Embryonic facial prominence (tissue), 1 donor: ENCODE data around the gene PLCD3.

Experiments
- DNase-seq: peaks from one replicate; pipeline ENCODE4 v3.0.0-alpha.2; 2016; ENCODE audit errors: extremely low spot score

Gene PLCD3

DNA sequence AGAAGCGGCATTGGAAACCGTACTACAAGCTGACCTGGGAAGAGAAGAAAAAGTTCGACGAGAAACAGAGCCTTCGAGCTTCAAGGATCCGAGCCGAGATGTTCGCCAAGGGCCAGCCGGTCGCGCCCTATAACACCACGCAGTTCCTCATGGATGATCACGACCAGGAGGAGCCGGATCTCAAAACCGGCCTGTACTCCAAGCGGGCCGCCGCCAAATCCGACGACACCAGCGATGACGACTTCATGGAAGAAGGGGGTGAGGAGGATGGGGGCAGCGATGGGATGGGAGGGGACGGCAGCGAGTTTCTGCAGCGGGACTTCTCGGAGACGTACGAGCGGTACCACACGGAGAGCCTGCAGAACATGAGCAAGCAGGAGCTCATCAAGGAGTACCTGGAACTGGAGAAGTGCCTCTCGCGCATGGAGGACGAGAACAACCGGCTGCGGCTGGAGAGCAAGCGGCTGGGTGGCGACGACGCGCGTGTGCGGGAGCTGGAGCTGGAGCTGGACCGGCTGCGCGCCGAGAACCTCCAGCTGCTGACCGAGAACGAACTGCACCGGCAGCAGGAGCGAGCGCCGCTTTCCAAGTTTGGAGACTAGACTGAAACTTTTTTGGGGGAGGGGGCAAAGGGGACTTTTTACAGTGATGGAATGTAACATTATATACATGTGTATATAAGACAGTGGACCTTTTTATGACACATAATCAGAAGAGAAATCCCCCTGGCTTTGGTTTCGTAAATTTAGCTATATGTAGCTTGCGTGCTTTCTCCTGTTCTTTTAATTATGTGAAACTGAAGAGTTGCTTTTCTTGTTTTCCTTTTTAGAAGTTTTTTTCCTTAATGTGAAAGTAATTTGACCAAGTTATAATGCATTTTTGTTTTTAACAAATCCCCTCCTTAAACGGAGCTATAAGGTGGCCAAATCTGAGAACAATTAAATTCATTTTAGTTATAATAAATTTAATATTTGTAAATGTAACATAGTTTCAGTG is 17.7 kb upstream of the PLCD3 start:
- no peak for DNase-seq

DNA sequence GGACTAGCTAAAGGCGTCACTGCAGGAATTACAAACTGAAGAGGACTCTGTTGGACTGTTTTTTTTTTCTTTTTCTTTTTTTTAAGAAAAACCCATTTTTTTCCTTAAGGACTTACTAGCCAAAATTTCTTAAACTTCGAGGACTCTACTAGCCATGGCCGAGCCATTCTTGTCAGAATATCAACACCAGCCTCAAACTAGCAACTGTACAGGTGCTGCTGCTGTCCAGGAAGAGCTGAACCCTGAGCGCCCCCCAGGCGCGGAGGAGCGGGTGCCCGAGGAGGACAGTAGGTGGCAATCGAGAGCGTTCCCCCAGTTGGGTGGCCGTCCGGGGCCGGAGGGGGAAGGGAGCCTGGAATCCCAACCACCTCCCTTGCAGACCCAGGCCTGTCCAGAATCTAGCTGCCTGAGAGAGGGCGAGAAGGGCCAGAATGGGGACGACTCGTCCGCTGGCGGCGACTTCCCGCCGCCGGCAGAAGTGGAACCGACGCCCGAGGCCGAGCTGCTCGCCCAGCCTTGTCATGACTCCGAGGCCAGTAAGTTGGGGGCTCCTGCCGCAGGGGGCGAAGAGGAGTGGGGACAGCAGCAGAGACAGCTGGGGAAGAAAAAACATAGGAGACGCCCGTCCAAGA is 16.8 kb upstream of the PLCD3 start:
- DNase-seq: peak; percentile 74

DNA sequence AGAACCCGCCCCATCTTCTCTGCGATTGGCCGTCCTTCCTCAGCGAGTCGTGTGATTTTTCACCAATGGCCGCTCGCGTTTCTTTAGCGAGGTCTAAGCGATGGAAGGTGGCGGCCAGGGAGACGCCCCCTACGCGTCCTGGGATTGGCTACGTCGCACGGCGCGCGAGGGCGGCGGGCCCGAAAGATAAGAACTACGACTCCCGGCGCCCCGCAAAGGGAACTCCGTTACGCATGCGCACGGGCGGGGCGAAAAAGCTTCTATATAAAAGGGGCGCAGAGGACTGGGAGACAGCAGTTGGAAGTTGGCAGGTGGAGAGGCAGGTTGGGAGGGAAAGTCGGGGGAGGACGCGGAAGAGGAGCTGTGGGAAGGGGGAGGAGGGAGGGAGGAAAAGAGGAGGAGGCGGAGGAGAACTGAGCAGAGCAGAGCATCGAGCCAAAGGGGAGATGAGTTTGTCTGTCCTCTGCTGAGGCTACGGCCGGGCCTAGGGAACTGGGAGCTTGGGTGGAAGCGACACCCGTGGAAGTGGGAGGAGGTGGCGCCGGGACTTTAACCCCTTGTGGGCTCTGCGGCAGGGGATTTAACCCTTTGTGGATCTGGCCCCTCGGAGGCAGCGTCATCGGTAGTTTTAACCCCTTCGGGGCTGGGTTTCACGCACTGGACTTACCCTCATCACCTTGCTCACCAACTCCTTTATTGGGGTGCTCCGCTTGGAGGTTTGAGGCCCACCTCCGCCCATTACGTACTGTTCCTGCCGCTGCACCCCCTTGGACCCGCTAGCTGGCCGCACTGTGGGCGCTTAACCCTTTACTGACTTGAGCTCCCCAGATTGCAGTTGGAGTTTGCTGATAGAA is 16.1 kb upstream of the PLCD3 start, which contains the start of gene HEXIM1:
Gene HEXIM1 (plus strand): TSS at position 293 of the 854 bp plus-strand sequence. CDS start 716 bp downstream, outside the sequence.
- peak; percentile 99 for DNase-seq

DNA sequence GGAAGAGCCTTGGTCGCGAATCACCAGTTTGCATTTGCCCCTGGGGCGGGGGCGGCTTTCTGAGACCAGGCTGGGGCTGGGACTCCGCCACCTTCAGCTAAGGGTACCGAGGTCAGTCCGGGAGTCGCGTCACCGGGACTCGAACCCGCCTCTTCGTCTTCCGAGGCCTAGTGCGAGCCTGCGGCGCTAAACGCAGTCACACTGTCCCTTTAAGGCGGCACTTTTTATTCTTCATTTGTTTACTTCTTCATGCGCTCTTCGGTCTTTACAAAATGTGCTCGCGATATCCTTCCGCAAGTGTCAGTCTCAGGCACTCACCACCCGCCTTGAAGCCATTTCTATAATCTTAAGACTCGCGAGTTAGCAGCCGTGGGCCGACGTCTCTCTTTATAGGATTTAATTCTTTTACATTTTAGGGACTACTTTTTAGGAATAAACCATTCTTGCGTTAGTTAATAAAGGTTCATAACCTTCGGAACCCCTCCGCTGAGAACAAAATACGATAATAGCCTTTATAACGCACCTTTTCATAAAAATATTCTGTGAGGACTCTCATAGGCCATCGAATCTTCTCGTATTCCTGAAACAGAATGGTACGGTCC is 15.4 kb upstream of the PLCD3 start:
- DNase-seq: peak; percentile 96

DNA sequence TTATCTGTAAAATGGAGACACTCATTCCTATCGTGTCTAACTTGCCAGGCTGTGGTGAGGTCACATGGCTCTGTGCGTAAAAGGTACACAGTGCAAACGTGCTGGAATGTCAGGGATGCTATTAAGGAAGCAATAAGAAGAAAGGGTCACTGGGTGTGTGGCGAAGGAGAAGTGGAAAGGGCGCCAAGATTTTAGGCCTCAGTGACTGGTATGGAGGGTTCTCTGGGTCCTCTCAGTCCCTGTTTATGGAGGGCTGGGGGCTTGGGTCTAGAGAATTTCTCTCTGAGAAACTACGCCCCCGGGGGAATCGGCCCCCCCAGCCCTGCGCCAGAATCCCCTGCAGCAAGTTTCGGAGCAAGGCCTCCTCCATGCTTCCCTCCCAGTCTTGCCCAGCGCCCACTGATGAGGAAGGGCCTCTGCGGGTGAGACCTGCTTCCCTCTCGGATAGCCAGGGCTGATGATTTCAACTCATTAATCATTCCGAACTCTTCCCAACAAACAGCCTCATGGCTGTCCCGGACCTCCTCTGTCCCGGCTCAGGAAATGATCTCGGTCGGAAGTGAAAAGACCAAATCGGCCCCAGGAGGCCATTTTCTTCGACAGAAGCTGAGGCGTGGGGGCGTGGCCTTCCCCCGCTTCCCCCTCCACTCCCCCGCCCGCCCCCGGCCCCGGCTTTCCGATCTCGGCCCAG is 14.7 kb upstream of the PLCD3 start:
- peak; percentile 73 for DNase-seq

DNA sequence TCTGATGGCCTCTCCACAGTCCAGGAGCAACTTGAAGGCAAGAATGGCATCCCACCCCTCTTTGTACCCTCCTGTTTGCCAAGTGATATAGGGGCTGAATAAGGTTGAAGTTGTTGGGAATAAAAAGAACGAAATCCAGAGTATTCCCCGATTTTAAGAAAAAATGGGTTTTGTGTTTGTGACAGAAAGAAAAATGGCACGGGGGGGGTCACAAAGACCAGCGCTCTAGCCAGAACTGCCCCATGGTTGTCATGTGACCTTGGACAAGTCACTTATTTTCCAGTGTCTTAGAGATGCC is 14.2 kb upstream of the PLCD3 start:
- peak; percentile 4 for DNase-seq

DNA sequence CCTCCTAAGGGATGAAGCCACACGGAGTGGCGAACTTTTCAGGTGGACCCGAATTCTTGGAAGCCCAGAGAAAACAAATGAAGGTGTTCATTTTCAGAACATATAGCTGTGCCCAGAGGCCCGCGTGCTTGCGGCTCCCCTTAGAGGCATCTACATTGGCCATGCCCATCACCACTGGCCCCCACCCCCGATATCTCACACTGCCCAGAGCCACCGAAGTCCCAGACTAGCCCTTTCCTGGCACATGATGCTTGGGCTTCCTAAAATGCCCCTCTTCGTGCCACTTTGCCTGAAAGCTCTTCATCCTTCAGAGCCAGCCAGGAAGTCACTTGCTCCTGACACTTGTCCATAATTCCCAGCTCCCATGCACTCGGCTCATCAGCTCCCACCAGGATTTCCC is 13.9 kb upstream of the PLCD3 start:
- DNase-seq: peak; percentile 4

DNA sequence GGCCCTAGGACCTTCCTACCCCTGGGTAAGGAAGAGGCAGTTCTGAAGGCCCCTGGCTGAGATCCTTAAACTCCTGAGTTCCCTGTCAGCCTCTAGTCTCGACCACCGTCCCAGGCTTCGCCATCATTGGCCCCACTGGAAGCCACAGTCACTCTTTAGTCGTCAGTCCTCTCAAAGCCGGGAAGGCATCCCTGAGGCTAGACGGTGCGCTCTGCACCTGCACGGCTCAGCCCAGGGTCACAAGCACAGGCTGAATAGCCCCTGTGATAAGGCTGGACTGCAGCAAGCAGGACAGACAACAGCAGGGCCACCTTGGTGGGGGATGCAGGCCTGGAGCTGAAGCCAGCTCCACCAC is 12.7 kb upstream of the PLCD3 start:
- peak; percentile 5 for DNase-seq

DNA sequence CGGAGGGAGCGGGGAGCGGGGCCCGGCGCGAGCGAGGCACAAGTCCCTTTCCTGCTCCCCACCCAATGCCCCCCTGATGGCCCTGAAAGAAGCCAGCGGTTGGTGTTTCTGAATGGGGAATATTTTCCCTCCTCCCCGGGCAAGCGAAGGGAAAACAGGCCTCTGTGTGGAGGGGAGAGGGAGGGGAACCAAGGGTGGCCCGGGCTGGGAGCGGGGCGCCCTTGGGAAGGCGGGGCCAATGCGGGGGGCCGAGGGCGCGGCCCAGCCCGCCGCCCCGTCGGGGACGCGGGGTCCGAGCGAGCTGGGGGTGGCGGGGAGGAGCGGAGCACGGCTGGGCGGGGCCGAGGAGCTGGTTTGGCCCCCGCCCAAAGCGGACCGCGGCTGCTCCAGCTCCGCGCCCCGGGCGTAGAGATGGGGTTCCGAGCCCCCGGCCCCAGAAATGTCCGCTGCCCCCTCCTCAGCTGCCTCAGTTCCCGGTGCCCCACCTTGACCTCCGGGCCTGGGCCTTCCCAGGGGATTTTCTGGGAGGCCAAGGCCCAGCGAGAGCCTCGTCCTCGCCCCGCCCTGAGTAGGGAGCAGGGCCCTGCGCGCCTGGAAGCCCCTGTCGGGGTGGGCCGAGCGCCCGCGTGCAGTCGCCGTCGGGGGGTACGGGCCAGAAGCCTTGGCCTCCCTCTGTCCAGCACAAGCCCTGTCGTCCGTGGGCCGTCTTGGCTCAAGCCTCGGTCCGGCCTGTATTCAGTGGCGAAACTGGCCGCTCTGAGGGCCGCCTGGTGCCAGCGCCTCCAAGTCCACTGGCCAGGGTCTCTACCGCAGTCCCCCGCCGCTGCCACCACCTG is 12.1 kb upstream of the PLCD3 start:
- DNase-seq: peak; percentile 7

DNA sequence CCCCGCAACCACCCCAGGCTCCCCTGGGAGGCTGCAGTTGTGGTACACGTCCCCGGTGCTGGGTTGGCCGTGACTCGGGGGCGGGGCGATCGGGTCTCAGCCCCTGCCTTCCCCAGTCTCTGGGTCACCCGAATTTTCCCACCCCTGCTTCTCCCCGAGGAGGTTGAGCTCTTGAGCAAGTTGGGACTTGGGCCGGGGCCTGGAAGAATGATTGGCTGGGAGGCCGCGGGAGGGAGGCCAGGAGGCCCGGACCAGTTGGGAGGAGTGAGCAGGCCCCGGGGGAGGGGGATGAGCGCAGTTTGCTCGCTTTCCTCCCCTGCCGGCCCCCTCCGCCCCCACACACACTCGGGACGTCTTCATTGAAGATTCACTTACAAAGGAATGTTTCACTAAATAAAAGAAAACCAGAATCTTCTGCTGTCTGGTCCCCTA is 11.5 kb upstream of the PLCD3 start:
- peak; percentile 59 for DNase-seq

DNA sequence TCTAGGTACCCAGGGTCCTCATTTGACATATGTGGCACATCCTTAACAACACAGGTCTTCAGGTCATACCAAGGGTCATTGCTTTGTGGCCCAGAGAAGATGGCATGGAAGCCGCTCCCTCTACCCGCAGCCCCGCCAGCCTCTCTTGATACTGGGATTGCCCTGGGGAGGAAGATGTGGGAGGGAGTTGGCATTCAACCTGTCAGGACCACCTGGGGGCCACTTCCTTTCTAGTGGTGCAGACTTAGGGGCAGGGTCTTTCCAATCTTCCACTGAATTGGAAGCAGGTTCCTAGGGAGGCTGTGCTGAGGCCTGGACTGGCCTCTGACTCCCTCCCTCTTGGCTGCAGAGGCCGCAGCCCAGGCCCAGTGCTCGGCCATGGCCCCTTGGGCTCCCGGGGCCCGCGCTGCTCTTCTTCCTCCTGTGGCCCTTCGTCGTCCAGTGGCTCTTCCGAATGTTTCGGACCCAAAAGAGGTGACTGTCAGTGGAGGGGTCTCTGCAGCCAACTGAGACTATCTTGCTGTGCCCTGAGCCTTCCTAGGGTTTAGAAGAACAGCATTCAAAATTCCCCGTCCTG is 10.9 kb upstream of the PLCD3 start:
- DNase-seq: no peak

DNA sequence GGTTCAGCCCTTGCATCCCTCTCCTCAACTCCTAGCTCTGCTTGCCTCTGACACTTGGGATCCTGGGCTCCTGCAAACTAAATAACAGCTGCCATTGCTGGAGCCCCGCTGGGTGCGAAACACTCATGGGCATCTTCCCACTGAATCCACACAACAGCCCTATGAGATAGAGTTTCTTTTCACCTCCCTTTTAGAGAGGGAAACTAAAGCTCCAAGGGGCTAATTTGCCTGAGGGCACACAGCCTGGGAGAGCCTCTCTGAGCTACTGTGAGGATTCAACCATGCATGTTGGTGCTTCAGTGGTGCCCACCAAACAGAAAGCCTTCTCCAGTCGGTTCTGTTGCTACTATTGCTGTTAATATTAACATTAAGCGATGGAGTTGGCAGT is 7.2 kb upstream of the PLCD3 start:
- no peak for DNase-seq

DNA sequence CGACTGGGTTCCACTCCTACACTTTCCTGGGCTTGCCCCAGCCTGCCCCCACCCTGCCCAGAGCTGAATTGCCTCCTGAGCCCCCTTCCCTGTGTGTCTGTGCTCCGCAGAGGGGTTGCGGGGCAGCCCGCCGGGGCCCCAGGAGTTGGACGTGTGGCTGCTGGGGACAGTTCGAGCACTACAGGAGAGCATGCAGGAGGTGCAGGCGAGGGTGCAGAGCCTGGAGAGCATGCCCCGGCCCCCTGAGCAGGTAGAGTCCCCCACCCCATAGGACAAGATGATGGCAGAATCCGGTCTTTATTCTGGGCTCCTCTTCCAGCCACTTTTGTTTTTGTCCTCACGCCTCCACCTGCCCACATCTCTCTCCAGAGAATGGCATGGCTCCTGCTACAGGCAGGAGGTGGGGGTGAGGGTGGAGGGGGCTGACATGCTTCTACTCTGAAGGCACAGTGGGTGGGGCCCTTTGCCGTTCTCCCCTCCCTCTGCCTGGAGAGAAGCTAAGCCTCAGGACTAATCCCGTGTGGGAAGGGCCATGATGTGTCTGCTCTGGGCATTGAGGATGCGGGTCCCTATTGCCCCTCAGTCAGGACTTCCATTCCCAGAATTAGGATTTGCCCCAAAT is 6.7 kb upstream of the PLCD3 start:
- DNase-seq: no peak

DNA sequence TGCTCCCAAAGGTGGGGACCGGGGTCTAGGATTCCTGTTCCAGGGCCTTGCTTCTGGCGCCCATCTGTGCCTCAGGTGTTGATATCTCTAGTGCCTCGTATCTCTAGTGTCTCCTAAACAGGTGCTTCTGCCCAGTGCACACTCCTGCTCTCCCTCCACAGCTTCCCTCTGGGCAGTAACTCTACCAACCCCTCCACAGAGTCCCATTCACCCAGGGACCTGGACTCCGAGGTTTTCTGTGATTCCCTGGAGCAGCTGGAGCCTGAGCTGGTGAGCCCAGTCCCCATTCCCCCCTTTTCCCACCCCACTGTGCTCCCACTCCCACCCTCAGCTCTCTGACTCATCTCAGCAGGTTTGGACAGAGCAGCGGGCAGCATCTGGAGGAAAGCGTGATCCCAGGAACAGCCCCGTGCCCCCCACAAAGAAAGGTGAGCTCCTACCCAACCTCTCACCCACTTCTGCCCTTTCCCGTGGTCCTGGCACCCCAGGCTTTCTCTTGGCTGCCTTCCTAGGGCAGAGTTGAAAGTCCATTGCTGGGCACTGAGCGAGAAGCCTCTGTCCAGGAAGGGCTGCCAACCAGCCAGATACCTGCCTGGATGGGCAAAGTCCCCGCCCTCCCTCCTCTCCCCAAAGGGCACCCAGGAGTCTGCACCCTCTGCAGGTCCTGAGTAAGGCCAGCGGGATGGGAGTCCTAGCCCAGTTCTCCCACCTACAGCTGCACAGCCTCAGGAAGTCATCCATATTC is 5.4 kb upstream of the PLCD3 start:
- no peak for DNase-seq

DNA sequence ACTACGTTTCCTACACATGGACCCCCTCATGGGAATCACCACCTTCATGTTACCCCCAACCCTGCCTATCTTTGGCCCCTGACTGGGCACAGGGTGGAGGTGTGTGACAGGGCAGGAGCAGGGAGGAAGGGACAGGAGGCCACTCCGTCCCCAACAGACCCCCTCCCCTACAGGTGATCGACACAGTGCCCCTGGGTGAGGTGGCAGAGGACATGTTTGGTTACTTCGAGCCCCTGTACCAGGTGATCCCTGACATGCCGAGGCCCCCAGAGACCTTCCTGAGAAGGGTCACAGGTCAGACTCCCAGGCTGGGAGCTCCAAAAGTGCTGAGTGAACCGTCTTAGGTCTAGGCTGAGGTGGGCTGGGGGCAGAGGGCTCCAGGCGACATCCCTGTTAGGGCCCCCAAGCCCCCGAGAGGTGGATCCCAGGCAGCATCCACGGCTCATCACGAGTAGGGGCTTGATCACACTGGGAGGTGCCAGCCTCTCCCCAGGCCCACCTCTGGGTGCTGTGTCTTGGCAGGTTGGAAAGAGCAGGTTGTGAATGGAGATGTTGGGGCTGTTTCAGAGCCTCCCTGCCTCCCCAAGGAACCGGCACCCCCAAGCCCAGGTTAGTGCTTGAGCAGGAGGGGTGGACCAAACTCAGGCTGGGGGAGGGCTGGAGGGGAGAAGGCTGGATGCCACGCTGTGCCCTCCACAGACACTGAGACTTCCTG is 4.7 kb upstream of the PLCD3 start:
- no peak for DNase-seq

DNA sequence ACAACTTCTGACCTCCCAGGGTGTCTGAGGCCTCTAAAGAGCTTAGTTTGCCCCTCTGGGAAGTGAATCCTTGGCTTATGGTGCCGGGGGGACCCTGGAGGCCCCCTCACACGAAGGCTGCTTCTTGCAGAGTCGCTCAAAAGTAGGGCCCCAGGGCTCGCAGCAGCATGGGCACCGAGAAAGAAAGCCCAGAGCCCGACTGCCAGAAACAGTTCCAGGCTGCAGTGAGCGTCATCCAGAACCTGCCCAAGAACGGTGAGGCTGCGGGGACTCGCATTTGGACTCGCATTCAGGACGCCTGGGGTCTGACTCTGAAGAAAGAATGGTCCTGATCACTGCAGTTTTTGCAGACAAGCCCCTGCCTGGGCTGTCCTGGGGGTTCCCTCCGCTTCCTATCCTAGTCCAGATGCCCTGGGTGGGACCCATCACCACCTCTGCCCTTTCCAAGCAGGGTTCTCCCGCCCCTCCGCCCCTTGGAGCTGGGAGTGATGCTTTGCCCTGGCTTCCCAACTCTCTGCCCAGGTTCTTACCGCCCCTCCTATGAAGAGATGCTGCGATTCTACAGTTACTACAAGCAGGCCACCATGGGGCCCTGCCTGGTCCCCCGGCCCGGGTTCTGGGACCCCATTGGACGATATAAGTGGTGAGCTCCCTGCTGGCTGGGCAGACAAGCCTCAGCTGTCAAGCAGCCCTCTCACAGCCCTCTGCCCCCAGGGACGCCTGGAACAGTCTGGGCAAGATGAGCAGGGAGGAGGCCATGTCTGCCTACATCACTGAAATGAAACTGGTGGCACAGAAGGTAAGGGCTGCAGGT is 3.9 kb upstream of the PLCD3 start:
- DNase-seq: no peak
